Bronchial epithelial cell (primary cell): ENCODE measurements around the gene BRD2. TPM values are rescaled to one million over a fixed set of nuclear protein-coding genes. Genes with fewer than 3 reads are reported as not detected.

ENCODE experiments used
- DNase-seq: peaks from one replicate; pipeline ENCODE4 v3.0.0-alpha.2; 2010; ENCODE audit warnings: low read depth
- FAIRE-seq: peaks from 2 replicates; lab custom pipeline; 2011; peaks lifted over from hg19 to GRCh38; lab: Jason Lieb, UNC
- H3K27me3 ChIP-seq: 2 replicates; pipeline ENCODE4 v1.5.1; 2011; ENCODE audit warnings: low read length; ENCODE audit not compliant: control insufficient read depth, insufficient read depth
- H3K36me3 ChIP-seq: 2 replicates; pipeline ENCODE4 v1.5.1; 2011; ENCODE audit warnings: low read length; ENCODE audit not compliant: control insufficient read depth, insufficient read depth
- H3K4me3 ChIP-seq: 2 replicates; pipeline ENCODE4 v1.5.1; 2011; ENCODE audit warnings: mild to moderate bottlenecking, low read depth, low read length, control low read depth
- total RNA-seq: library from RNA; depleted of rRNA; stranded (reverse); fragments of >200 nt; gene quantifications from 2 replicates; pipeline ENCODE4 v1.2.1, GENCODE V29; 2014
- TF ChIP-seq, protein P1 (sequence below): IDR thresholded peaks from 2 replicates; pipeline ENCODE4 v1.5.1; 2011; ENCODE audit warnings: mild to moderate bottlenecking, moderate library complexity, low read length, control low read depth, inconsistent platforms; ENCODE audit not compliant: insufficient read depth, severe bottlenecking

BRD2 gene
- total RNA-seq, 1 donor from 2014 or later, result 57.1 TPM

DNA sequence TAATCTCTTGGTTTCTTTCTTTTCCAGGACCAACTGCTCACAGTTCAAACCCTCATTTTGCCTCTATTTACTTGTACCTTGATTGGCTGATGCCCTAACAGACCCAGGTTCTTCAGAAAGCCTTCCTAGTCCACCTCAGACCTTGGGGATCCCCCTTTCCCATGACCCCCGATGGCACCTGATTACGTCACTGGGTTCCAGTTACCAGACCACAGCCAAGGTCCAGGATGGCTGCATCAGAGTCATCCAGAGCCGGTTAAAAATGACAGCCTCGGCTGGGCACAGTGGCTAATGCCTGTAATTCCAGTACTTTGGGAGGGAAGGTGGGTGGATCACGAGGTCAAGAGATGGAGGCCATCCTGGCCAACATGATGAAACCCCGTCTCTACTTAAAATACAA lies 36.5 kb downstream of the BRD2 start:
- FAIRE-seq, result no peak
- no peak for DNase-seq
- Histone ChIP-seq H3K36me3 (no peaks in the 10 kb centered on the region), H3K4me3 (no peak overlapping the region), H3K27me3 (peaks cover 7% of the 10 kb centered on the region)
- TF ChIP-seq, protein P1, sequence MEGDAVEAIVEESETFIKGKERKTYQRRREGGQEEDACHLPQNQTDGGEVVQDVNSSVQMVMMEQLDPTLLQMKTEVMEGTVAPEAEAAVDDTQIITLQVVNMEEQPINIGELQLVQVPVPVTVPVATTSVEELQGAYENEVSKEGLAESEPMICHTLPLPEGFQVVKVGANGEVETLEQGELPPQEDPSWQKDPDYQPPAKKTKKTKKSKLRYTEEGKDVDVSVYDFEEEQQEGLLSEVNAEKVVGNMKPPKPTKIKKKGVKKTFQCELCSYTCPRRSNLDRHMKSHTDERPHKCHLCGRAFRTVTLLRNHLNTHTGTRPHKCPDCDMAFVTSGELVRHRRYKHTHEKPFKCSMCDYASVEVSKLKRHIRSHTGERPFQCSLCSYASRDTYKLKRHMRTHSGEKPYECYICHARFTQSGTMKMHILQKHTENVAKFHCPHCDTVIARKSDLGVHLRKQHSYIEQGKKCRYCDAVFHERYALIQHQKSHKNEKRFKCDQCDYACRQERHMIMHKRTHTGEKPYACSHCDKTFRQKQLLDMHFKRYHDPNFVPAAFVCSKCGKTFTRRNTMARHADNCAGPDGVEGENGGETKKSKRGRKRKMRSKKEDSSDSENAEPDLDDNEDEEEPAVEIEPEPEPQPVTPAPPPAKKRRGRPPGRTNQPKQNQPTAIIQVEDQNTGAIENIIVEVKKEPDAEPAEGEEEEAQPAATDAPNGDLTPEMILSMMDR, result no peak

DNA sequence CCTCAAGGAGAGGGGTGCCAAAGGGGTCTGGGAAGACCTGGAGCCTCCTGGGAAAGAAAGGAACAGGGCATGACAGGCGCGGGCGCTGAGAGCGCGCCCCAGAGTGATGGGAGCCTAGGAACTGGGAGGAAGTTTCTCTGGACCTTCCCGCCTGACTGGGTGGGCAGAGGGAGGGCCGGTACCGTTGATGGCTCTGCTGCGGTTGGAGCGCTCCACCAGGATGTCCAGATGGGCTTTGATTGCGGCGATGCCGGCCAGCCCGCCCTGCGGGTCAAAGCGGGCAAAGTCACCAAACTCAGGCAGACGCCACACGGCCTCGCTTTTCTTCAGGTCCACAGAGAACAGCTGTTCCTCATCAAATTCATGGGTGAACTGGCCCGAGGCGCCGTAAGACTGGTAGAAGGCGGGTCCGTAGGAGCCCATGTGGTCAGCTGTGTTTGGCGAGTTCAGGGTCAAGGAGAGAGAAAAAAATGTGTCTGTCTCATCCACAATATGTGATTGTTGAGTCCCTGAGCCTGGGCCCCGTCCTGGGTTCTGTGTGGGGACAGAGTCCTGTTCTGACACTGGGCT lies 39.5 kb downstream of the BRD2 start:
- H3K27me3 ChIP-seq, result peaks cover 7% of the 10 kb centered on the region
- no peak overlapping the region for H3K4me3 ChIP-seq
- no peak for FAIRE-seq
- TF ChIP-seq, protein P1, result no peak
- H3K36me3 ChIP-seq, result no peaks in the 10 kb centered on the region
- no peak for DNase-seq

DNA sequence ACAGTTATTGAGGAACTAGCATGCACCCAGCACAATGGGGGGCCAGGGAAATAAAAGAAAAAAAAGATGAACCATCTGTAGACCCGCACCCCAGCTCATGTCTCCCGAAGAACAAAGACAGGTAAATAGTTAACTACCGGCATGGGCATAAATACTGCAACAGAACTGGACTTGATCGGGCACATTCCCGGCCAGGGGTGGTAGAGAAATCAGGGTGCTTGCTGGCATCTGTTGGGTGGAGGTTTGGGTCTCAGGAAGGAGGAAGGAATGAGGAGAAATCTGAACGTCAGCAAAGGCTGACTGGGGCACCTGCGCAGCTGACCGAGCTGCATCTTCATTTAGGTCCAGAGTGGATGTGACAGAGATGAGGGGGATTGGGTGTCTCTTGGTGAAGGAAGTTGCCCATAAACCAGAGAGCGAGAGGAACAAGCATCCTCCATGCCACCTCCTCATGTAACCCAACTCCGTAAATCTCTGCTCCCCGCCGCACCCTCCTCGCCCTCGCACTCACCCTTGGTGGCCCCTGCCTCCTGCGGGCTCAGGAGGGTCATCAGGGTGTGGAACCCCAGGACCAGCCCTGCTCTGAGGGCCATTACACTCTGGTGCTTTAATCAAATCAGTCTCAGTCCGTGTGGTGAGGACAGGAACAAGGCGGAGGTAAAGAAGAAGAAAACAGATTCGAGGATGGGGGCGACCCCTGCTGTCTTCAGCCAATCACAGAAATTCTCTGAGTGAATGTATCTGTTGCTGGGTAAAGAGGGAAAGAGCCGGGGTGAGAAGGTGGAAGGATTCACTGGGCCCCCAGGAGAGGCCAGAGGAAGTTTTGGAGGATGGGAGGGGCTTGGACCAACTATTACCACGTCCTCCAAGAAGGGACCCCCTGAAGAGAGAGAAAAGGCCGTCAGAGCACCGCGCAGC lies 40.8 kb downstream of the BRD2 start, which contains the start of gene HLA-DOA:
Gene HLA-DOA, minus strand, starts transcription at position 648 of the 918 bp plus-strand sequence.
- DNase-seq (no peak), FAIRE-seq (no peak)
- no peak within 1 kb of the TSS for H3K4me3 ChIP-seq
- TF ChIP-seq, protein P1, result no peak
- no peaks in the 10 kb centered on the region for H3K36me3 ChIP-seq
- peaks cover 12% of the 10 kb centered on the region for H3K27me3 ChIP-seq

DNA sequence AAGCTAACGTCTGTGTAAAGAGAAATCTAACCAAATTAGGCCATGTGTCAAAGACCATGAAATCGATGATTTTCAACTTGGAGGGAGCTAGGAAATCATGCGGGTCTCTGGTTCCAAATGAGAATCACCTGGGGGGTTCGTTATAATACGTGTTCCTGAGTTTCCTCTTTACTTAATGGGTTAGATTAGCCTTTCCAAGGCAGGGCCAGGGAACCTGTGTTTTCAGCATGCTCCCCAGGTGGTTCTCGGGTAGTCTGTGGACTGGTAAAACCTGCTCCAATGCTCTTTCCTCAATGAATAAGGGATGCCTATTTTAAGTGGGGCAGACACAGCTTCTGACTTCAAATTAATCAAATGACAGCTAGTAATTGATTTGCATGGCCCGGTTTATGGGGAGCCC lies 42.0 kb downstream of the BRD2 start:
- no peak for FAIRE-seq
- H3K36me3 ChIP-seq, result no peaks in the 10 kb centered on the region
- H3K4me3 ChIP-seq, result no peak overlapping the region
- no peak for DNase-seq
- TF ChIP-seq, protein P1, result no peak
- H3K27me3 ChIP-seq, result peaks cover 12% of the 10 kb centered on the region

DNA sequence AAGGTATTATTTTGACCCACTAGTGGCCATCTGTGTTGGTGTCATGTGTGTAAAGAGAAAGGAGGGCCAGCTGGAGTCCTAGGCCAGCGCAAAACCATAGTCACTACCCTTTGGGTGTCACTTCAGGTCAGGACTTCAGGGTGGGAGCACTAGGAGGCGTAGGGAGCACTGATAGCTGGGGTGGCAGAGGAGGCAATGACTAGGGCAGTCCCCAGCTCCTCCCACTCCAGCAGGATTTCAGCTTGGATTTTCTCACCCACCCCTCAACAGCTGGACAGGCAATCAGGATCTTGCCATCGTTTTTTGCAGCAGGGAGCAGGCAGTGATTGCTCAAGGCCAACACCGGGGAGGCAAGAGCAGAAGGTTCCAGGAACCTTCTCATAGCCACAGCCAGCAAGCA lies 45.2 kb downstream of the BRD2 start:
- H3K27me3 ChIP-seq, result peaks cover 12% of the 10 kb centered on the region
- DNase-seq, result no peak
- TF ChIP-seq, protein P1, result no peak
- H3K4me3 ChIP-seq, result no peak overlapping the region
- no peaks in the 10 kb centered on the region for H3K36me3 ChIP-seq
- no peak for FAIRE-seq
